ENCODE measurements around the gene G3BP2.

DNA sequence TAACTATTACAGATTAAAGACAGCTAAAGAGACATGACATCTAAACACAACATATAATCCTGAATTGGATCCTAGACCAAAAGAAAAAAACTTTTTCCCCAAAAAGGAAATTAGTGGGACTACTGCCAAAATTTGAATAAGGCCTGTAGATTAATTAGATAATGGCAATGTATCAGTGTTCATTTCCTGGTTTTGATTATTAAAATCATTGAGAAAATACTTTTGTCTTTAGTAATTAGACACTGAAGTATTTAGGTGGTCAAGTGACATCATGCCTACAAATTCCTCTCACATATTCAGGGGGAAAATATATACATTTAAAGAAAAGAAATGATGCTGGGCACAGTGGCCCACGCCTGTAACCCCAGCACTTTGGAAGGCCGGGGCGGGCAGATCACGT, 40.8 kb upstream of the G3BP2 start:
- TF ChIP-seq, protein P1, sequence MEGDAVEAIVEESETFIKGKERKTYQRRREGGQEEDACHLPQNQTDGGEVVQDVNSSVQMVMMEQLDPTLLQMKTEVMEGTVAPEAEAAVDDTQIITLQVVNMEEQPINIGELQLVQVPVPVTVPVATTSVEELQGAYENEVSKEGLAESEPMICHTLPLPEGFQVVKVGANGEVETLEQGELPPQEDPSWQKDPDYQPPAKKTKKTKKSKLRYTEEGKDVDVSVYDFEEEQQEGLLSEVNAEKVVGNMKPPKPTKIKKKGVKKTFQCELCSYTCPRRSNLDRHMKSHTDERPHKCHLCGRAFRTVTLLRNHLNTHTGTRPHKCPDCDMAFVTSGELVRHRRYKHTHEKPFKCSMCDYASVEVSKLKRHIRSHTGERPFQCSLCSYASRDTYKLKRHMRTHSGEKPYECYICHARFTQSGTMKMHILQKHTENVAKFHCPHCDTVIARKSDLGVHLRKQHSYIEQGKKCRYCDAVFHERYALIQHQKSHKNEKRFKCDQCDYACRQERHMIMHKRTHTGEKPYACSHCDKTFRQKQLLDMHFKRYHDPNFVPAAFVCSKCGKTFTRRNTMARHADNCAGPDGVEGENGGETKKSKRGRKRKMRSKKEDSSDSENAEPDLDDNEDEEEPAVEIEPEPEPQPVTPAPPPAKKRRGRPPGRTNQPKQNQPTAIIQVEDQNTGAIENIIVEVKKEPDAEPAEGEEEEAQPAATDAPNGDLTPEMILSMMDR (conservative IDR thresholded peaks at IDR 0.05): no peak
- no peak for TF ChIP-seq EZH2 (IDR thresholded peaks at IDR 0.05; ENCODE audit: low read depth)

All from PC-9 (cell line).